ENCODE results near the gene OSER1. TPM values are rescaled to one million over a fixed set of nuclear protein-coding genes. Genes with fewer than 3 reads are reported as not detected.

OSER1 gene
- total RNA-seq, 6 experiments from 2014 or later = 13.0 to 20.4 (median 17.3) TPM

- no peaks in the 10 kb centered on the region for H3K36me3 ChIP-seq
- TF ChIP-seq, protein P1, sequence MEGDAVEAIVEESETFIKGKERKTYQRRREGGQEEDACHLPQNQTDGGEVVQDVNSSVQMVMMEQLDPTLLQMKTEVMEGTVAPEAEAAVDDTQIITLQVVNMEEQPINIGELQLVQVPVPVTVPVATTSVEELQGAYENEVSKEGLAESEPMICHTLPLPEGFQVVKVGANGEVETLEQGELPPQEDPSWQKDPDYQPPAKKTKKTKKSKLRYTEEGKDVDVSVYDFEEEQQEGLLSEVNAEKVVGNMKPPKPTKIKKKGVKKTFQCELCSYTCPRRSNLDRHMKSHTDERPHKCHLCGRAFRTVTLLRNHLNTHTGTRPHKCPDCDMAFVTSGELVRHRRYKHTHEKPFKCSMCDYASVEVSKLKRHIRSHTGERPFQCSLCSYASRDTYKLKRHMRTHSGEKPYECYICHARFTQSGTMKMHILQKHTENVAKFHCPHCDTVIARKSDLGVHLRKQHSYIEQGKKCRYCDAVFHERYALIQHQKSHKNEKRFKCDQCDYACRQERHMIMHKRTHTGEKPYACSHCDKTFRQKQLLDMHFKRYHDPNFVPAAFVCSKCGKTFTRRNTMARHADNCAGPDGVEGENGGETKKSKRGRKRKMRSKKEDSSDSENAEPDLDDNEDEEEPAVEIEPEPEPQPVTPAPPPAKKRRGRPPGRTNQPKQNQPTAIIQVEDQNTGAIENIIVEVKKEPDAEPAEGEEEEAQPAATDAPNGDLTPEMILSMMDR (IDR thresholded peaks at IDR 0.05) = no peak
- TF ChIP-seq POLR2A (IDR thresholded peaks at IDR 0.05) = no peak
- intact Hi-C loops (cut with DNase I) = no loop called here
- H3K4me3 ChIP-seq = no peak overlapping the region
- ATAC-seq = no peak
- H3K9me3 ChIP-seq = no peaks in the 10 kb centered on the region
- WGBS (ENCODE audit: insufficient coverage, low coverage, low lambda C conversion rate, missing lambda C conversion rate) = 49% methylated on average over 4 of the region's 4 CpGs
- no peak for DNase-seq
- no peak overlapping the region for H3K27ac ChIP-seq
- H3K4me1 ChIP-seq = no peaks in the 10 kb centered on the region
- H3K27me3 ChIP-seq = no peaks in the 10 kb centered on the region
These were observed 44.6 kb downstream of the OSER1 start for GRCh38 chr20:44166008-44166407.

DNA sequence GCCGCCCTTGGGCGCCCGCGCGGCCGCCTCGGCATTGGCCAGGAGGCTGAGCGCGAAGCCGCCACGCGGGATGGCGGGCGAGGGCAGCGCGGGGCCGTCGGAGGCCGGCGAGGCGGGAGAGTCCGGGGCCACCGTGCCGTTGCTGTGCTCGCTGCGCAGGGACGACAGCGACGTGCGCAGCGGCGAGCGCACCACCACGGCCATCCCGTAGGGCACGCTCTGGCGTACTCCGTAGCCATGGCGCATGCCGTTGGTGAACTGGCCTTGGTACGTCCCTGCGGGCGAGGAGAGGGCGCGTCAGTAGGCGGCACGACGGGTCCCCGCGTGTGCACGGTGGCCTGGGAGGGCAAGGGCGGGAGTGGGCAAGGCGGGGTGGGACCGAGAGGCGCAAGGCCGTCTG, 50.4 kb downstream of the OSER1 start:
- no peaks in the 10 kb centered on the region for H3K36me3 ChIP-seq
- intact Hi-C loops (cut with DNase I) = no loop called here
- 63% methylated on average over 13 of the region's 56 CpGs for WGBS (ENCODE audit: insufficient coverage, low coverage, low lambda C conversion rate, missing lambda C conversion rate)
- DNase-seq (no peak), ATAC-seq (no peak)
- no peak for TF ChIP-seq POLR2A (IDR thresholded peaks at IDR 0.05)
- TF ChIP-seq, protein P1 (IDR thresholded peaks at IDR 0.05) = no peak
- H3K4me1 ChIP-seq = no peaks in the 10 kb centered on the region
- H3K9me3 ChIP-seq = no peaks in the 10 kb centered on the region
- no peak overlapping the region for H3K4me3 ChIP-seq
- no peak overlapping the region for H3K27ac ChIP-seq
- H3K27me3 ChIP-seq = no peaks in the 10 kb centered on the region

DNA sequence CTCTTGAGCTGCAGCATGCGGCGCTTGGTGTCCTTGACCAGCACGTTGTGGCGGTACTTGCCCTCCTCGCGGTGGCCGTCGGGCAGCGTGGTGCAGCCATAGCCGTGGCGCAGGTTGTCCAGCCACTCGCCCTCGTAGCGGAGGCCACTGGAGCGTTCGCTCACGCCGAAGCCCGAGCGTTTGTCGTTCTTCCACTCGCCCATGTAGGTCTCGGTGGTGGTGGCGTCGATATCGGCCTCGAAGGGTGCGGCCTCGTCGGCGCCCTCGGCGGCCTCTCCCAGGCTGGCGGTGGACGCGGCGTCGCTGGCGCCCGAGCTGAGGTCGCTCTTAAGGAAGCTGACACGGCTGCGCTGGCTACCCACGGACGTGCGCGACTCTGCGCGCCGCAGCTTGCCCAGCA, 50.9 kb downstream of the OSER1 start:
- ATAC-seq (no peak), DNase-seq (no peak)
- H3K4me1 ChIP-seq = no peaks in the 10 kb centered on the region
- intact Hi-C loops (cut with DNase I) = no loop called here
- WGBS (ENCODE audit: insufficient coverage, low coverage, low lambda C conversion rate, missing lambda C conversion rate) = 57% methylated on average over 6 of the region's 50 CpGs
- TF ChIP-seq POLR2A (IDR thresholded peaks at IDR 0.05) = no peak
- TF ChIP-seq, protein P1 (IDR thresholded peaks at IDR 0.05) = no peak
- no peaks in the 10 kb centered on the region for H3K9me3 ChIP-seq
- no peaks in the 10 kb centered on the region for H3K27me3 ChIP-seq
- no peaks in the 10 kb centered on the region for H3K36me3 ChIP-seq
- no peak overlapping the region for H3K4me3 ChIP-seq
- no peak overlapping the region for H3K27ac ChIP-seq

- intact Hi-C loops (cut with DNase I) = no loop called here
- TF ChIP-seq, protein P1 (IDR thresholded peaks at IDR 0.05) = no peak
- no peak for TF ChIP-seq POLR2A (IDR thresholded peaks at IDR 0.05)
- ATAC-seq = no peak
These were observed 51.4 kb downstream of the OSER1 start for GRCh38 chr20:44159125-44159524.

DNA sequence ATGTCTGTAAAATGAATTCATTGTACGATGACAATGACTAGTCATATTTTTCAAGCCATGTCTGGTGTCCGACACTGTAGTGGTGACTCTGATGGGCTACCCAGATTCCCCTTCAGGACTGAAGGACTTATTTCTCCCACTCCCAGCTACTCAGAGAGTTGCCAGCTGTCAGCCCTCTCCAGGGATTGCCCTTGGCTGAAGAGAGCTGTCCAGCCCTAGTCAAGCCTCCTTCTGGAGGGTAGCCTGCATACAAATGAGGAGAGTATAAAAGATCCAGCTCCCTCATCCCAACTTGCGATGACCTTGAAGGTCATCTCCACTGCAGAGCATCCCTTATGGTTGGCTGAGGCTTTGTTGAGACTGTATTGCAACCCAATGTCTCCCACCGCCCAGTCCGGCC, 53.5 kb downstream of the OSER1 start:
- Histone ChIP-seq H3K36me3 (no peaks in the 10 kb centered on the region), H3K27me3 (no peaks in the 10 kb centered on the region), H3K4me1 (no peaks in the 10 kb centered on the region), H3K27ac (no peak overlapping the region), H3K4me3 (no peak overlapping the region), H3K9me3 (no peaks in the 10 kb centered on the region)
- ATAC-seq (no peak), DNase-seq (no peak)
- no peak for TF ChIP-seq POLR2A (IDR thresholded peaks at IDR 0.05)
- TF ChIP-seq, protein P1 (IDR thresholded peaks at IDR 0.05) = no peak
- intact Hi-C loops (cut with DNase I) = no loop called here
- 70% methylated on average over 4 of the region's 5 CpGs for WGBS (ENCODE audit: insufficient coverage, low coverage, low lambda C conversion rate, missing lambda C conversion rate)

More at GRCh38 chr20:44159125-44159524, 51.4 kb downstream of the OSER1 start:
- Histone ChIP-seq H3K27ac (no peak overlapping the region), H3K4me3 (no peak overlapping the region), H3K27me3 (no peaks in the 10 kb centered on the region), H3K4me1 (no peaks in the 10 kb centered on the region), H3K9me3 (no peaks in the 10 kb centered on the region), H3K36me3 (no peaks in the 10 kb centered on the region)
- 100% methylated on average over 1 of the region's 2 CpGs for WGBS (ENCODE audit: insufficient coverage, low coverage, low lambda C conversion rate, missing lambda C conversion rate)
- no peak for DNase-seq

All from right lobe of liver (tissue), 6 donors.